HG03575 (cell line): ENCODE measurements around the gene ZNF675.
A peak's percentile ranks its signal among the peaks of the same experiment; 100 is the strongest.
"Not testable (repeated sequence)": the region's sequence is repeated elsewhere in the genome, so short reads cannot be mapped to it uniquely, and the experiment has no call there.

Source experiments
- ATAC-seq: cut with Tn5 transposase; IDR thresholded peaks from one replicate; pipeline ENCODE4 v1.9.1; 2021; ENCODE audit not compliant: unreplicated experiment, insufficient number of reproducible peaks, low FRiP score; ENCODE audit errors: extremely low read depth

The ZNF675 gene

DNA sequence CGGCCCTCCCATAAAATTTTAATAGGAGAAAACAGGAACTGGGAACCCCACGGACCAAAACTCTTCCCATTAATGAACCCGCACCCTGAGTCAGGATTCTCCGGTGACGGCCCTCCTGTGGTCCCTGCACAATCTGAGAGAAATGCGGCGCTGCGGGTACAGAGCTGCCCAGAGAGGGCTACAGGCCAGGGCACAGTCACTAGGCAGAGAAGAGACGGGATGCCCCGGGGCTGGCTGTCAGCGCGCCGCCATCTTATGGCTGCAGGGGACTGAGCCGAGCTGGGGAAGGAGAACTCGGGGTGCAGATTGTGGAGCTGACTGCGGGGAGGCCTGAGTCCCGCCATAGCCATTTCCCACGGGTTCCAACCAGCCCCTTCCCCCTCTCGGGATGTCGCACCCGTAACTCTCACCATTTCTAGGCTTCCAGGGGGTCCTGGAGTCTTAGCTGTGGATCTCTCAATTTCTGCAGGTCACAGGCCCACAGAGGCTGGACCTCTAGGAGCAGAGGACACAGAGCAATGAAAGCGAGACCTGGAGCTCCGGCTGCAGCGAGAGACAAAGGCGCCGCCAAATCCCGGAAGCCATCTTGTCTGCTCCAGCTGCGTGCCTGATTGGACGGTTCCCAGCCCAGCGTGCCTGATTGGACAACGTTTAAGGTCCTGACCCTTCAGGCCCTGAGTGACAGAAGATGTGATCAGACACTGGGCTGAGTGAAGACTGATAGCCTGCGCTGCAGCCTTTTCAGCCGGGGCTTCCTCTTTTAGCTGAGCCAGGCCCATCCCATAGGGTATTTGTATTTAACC, at the start of gene ZNF675:
Gene ZNF675 (minus strand): TSS at position 592 of the 803 bp plus-strand sequence. CDS start 179 bp downstream, at position 413.
- peak; percentile 45 for ATAC-seq

DNA sequence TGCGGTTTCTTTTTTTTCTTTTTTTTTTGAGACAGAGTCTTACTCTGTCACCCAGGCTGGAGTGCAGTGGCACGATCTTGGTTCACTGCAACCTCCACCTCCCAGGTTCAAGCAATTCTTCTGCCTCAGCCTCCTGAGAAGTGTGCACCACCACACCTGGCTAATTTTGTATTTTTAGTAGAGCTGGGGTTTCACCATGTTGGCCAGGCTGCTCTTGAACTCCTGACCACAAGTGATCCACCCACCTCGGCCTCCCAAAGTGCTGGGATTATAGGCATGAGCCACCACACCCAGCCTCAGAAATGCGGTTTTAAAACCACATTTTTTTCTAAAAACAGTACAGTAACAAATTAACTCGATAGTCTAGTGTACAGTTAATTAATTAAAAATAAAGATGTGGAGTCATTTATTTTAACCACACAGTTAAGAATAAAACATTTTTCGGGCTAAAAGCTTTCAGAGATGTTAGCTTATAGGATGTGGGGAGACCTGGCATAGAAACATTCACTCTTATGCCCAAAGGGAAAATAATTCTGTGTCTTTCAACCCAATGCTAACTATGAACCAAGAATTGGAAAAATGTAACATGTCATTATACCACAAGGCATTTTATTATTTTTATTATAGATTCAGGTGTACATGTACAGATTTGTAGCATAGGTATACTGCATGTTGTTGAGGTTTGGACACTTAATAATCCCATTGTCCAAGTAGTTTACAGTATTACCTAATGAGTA, 43.9 kb upstream of the ZNF675 start:
- ATAC-seq, result not testable (repeated sequence)

DNA sequence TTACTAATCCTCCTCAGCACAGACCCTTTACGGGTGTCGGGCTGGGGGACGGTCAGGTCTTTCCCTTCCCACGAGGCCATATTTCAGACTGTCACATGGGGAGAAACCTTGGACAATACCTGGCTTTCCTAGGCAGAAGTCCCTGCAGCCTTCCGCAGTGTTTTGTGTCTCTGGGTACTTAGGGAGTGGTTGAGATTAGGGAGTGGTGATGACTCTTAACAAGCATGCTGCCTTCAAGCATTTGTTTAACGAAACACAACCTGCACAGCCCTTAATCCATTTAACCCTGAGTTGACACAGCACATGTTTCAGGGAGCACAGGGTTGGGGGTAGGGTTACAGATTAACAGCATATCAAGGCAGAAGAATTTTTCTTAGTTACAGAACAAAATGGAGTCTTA, 37.1 kb upstream of the ZNF675 start:
- ATAC-seq, result not testable (repeated sequence)

DNA sequence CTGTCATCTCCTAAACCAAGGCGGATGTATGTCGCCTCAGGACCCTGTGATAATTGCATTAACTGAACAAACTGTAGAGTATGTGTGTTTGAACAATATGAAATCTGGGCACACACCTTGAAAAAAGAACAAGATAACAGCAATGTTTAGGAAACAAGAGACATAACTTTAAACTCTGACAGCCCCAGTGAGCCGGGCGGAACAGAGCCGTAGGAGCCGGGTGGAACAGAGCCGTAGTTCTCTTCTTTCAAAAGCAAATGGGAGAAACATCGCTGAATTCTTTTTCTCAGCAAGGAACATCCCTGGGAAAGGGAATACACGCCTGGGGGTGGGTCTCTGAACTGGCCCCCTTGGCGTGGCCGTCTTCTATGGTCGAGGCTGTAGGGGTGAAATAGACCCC, 31.8 kb upstream of the ZNF675 start:
- ATAC-seq, result no peak

DNA sequence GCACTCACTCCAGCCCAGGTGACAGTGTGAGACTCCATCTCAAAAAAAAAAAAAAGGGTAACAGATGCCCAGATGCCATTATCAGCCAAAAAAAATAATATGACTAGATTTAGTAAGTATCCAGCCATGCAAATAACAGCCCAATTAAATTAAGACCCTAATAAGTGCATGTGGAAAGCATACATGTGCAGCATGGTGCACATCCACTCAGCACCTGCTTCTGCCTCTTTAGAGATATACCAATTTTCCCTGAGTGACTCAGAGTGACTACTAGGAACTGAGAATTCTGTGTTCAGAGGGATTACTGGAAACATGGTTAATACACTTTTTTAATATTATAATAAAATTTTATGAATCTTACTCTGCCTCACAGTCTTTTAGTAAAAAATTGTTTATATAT, 29.8 kb upstream of the ZNF675 start:
- ATAC-seq, result no peak

DNA sequence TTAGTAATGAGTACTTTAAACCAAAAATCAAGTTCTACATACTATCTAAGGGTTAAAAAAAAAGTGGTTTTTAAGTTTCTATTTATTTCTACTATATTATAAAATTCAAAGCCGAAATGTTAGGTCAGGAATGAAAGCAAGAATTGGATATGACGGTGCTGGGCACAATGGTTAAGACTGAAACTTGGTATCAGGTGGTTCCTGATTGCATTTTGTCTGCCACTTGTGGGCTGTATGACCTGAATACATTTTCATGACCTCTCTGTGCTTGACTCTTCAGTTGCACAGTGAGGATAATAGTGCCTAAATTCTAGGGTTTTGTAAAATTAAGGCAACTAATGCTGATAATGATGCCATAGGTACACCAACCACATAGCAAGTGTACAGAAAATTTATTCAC, 22.3 kb upstream of the ZNF675 start:
- no peak for ATAC-seq

DNA sequence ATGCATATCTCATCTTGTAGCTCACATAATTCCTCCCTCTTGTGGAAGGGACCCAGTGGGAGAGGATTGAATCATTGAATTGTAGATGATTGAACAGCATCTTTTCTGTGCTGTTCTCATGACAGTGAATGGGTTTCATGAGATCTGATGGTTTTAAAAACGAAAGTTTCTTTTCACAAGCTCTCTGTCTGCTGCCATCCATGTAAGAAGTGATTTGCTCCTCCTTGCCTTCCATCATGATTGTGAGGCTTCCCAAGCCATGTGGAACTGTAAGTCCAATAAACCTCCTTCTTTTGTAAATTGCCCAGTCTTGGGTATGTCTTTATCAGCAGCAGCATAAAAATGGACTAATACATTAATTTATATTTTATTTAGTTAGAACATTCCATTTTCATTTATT, 19.6 kb upstream of the ZNF675 start:
- ATAC-seq, result no peak

DNA sequence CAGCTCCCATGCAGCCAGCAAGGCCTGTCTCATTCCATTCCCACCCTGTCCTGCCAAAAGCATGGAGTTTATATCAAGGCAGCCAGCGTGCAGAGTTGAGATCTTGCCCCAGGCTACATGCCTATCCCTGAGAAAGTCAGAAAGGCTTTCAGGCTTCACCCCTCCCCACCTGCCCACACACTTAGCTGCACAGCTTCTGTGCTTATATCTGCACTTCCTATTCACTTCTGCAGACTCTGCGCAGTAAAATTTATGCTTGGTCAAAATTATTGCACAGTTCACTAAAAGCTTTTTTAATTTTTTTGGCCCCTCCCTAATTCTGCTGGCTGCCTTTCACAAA, 12.5 kb upstream of the ZNF675 start:
- ATAC-seq, result no peak

DNA sequence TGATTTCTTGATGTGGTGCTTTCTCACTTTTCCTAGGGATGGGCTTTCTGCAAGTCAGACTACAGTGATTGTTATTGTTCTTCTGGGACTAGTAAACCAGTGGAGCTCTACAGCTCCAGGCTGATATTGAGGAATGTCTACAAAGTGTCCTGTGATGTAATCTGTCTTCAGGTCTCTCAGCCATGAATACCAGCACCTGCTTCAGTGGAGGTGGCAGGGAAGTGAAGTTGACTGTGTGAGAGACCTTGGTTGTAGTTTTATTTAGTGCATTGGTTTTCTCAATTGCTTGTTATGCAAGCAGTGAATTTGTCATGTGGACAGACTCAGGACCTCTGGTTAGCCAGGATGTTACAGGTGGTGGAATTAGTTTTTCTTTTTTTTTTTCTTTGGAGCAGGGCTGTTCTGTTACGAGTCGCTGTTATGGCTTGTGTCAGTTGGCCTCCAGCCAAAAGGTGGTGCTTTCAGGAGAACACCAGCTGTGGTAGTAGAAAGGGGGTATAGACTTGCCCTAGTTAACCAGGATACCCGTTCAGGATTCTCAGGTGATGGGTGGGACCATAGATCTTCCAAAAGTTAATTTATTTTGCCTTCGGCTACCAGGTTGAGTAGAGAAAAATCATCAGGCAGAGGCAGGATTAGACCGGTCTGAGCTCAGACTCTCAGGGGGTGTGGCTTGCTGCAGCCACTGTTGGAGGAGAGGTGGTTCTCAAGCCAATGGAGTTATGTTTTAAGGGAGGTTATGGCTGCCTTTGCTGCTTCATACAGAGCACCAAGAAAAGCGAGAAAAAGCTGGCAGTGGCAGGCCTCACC, 11.9 kb upstream of the ZNF675 start:
- no peak for ATAC-seq

DNA sequence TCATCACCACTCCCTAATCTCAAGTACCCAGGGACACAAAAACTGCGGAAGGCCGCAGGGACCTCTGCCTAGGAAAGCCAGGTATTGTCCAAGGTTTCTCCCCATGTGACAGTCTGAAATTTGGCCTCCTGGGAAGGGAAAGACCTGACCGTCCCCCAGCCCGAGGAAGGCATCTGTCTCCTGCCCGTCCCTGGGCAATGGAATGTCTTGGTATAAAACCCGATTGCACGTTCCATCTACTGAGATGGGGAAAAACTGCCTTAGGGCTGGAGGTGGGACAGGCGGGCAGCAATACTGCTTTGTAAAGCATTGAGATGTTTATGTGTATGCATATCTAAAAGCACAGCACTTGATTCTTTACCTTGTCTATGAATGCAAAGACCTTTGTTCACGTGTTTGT, 5.9 kb upstream of the ZNF675 start:
- ATAC-seq, result not testable (repeated sequence)

DNA sequence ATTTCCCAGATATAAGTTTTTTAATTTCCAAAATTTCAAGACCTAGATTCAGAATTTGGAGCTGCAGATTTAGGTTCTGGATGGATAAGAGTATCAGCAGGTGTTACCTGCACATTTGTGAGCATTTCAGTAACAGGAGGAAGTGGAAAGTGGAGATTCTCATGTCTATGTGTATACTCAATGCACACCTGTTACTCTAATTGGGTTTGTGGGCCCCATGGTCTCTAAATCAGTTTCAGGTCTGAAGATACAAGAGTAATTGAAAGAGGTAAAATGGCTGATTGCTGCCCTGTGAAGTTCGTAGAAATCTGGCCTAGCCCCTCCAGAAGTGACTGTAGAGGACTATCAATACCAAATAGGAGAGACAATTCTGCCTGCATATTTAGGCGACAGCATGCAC, 13.9 kb downstream of the ZNF675 start:
- ATAC-seq, result no peak

DNA sequence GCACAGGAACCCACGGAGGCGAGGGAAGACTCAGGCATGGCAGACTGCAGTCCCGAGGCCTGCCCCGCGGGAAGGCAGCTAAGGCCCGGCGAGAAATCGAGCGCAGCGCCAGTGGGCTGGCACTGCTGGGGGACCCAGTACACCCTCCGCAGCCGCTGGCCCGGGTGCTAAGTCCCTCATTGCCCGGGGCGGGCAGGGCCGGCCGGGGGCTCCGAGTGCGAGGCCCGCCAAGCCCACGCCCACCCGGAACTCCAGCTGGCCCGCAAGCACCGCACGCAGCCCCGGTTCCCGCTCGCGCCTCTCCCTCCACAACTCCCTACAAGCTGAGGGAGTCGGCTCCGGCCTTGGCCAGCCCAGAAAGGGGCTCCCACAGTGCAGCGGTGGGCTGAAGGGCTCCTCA, 18.4 kb downstream of the ZNF675 start:
- not testable (repeated sequence) for ATAC-seq

DNA sequence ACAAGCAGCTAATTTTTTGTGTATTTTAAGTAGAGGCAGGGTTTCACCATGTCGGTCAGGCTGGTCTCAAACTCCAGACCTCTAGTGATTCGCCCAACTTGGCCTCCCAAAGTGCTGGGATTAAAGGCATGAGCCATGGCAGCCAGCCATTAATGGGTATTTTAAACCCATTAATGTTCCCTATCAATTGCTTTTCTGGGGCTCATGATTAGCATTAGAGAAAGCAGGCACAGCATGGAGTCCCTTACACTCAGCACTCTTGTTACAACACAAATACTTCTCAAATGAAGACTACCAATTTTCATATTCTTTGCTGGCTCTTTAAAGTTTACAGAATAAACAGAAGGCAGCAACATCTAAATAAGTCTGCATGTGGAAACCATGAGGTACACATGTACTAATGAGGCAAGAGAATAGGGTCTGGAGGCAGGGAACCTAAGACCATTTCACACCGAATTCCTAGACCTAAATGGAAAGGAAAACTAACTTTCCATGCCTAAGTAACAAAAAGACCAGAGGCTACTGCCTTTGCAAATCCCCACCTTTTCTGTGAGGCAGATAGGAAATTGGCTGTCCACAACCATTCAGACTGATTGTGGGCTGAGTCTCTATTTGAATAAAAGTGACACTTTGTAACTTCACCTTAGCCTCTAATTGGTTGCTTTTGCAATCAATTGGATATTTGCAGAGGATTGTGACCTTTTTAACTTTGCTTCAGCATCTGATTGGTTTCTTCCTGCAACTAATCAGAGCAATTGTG, 21.2 kb downstream of the ZNF675 start:
- no peak for ATAC-seq

DNA sequence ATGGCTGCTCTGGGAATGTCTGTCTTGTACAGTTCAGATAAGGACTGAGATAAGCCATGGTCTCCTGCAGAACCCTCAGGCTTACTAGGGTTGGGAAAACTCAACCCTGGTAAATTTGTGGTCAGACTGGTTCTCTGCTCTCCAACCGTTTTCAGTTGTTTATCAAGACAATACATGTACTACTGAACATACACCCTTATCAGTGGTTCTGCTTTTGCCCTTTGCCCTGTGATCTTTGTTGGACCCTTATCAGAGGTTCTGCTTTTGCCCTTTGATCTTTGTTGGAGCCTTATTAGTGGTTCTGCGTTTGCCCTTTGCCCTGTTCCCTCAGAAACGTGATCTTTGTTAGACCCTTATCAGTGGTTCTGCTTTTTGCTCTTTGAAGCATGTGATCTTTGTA, 37.2 kb downstream of the ZNF675 start:
- not testable (repeated sequence) for ATAC-seq
